Neural cell (in vitro differentiated cells): ENCODE data around the gene COX7A2. TPM values are rescaled to one million over a fixed set of nuclear protein-coding genes. Genes with fewer than 3 reads are reported as not detected.

Source experiments
- H2AFZ ChIP-seq: fragments of 200-600, 300-800 bp; sonication (generic), shearing (Covaris generic); 2 replicates; pipeline ENCODE4 v1.6.0; 2014; ENCODE audit warnings: low read depth, mild to moderate bottlenecking, antibody characterized with exemption, low read length, moderate library complexity
- H3F3A ChIP-seq: fragments of 200-600 bp; shearing (Covaris generic); 2 replicates; pipeline ENCODE4 v1.6.1; 2016; ENCODE audit warnings: mild to moderate bottlenecking, moderate library complexity, mixed read lengths, antibody characterized with exemption, low read length; ENCODE audit not compliant: insufficient read depth, poor library complexity, severe bottlenecking
- H3K27ac ChIP-seq: fragments of 200-600, 300-800 bp; sonication (generic), shearing (Covaris generic); 2 replicates; pipeline ENCODE4 v1.5.1; 2014; ENCODE audit warnings: mild to moderate bottlenecking, low read length, moderate library complexity
- H3K27me3 ChIP-seq: fragments of 300-800, 200-600 bp; sonication (generic), shearing (Covaris generic); 2 replicates; pipeline ENCODE4 v1.6.0; 2014; ENCODE audit warnings: mild to moderate bottlenecking, low read depth, low read length, moderate library complexity; ENCODE audit not compliant: insufficient read depth
- H3K36me3 ChIP-seq: fragments of 300-800, 200-600 bp; sonication (generic), shearing (Covaris generic); 2 replicates; pipeline ENCODE4 v1.5.1; 2014; ENCODE audit warnings: mild to moderate bottlenecking, antibody characterized with exemption, low read length, moderate library complexity; ENCODE audit not compliant: insufficient read depth
- H3K4me2 ChIP-seq: fragments of 300-800, 200-600 bp; sonication (generic), shearing (Covaris generic); 2 replicates; pipeline ENCODE4 v1.6.0; 2014; ENCODE audit warnings: mild to moderate bottlenecking, low read length
- H3K4me3 ChIP-seq: fragments of 300-800, 200-600 bp; sonication (generic), shearing (Covaris generic); 2 replicates; pipeline ENCODE4 v1.5.1; 2014; ENCODE audit warnings: mild to moderate bottlenecking, low read length, moderate library complexity
- H3K79me2 ChIP-seq: fragments of 200-600 bp; shearing (Covaris generic); replicated peaks from 2 replicates; pipeline ENCODE4 v1.6.0; 2014; ENCODE audit warnings: mild to moderate bottlenecking, low read length, moderate library complexity; ENCODE audit not compliant: insufficient read depth
- H3K9ac ChIP-seq: fragments of 300-800, 200-600 bp; sonication (generic), shearing (Covaris generic); 2 replicates; pipeline ENCODE4 v1.6.1; 2016; ENCODE audit warnings: mild to moderate bottlenecking, low read length, mixed read lengths
- H3K9me2 ChIP-seq: fragments of 200-600 bp; shearing (Covaris generic); 2 replicates; pipeline ENCODE4 v1.6.1; 2016; ENCODE audit warnings: mild to moderate bottlenecking, low read length, mixed read lengths; ENCODE audit not compliant: insufficient read depth
- H3K9me3 ChIP-seq: fragments of 200-600, 300-800 bp; sonication (generic), shearing (Covaris generic); 2 replicates; pipeline ENCODE4 v1.6.1; 2016; ENCODE audit warnings: mild to moderate bottlenecking, mixed run types, low read length, moderate library complexity, mixed read lengths
- H4K20me1 ChIP-seq: fragments of 200-600 bp; shearing (Covaris generic); 2 replicates; pipeline ENCODE4 v1.6.1; 2016; ENCODE audit warnings: mild to moderate bottlenecking, mixed run types; ENCODE audit not compliant: insufficient read depth
- CTCF ChIP-seq: fragments of 450-650 bp; IDR thresholded peaks from 2 replicates; pipeline ENCODE4 v1.5.1; 2014; ENCODE audit warnings: antibody characterized with exemption, mild to moderate bottlenecking, moderate library complexity; ENCODE audit not compliant: poor library complexity, severe bottlenecking
- EP300 ChIP-seq: fragments of 450-650 bp; conservative IDR thresholded peaks from 2 replicates; pipeline ENCODE4 v1.6.1; 2014; ENCODE audit warnings: antibody characterized with exemption, mild to moderate bottlenecking, moderate library complexity; ENCODE audit not compliant: poor library complexity, severe bottlenecking
- EZH2 ChIP-seq: fragments of 200-600, 300-800 bp; shearing (Covaris generic), sonication (generic); IDR thresholded peaks from 2 replicates; pipeline ENCODE4 v1.6.1; 2014; ENCODE audit warnings: antibody characterized with exemption, low read length, borderline replicate concordance, mild to moderate bottlenecking; ENCODE audit not compliant: insufficient read depth, poor library complexity, severe bottlenecking
- MXI1 ChIP-seq: fragments of 450-650 bp; conservative IDR thresholded peaks from 2 replicates; pipeline ENCODE4 v1.6.1; 2014; ENCODE audit warnings: antibody characterized with exemption, mild to moderate bottlenecking; ENCODE audit not compliant: poor library complexity, severe bottlenecking
- POLR2AphosphoS5 ChIP-seq: IDR thresholded peaks from 2 replicates; pipeline ENCODE4 v1.6.1; 2012
- RAD21 ChIP-seq: fragments of 450-650 bp; conservative IDR thresholded peaks from 2 replicates; pipeline ENCODE4 v1.6.1; 2014; ENCODE audit warnings: antibody characterized with exemption, mild to moderate bottlenecking, moderate library complexity
- SMC3 ChIP-seq: fragments of 450-650 bp; conservative IDR thresholded peaks from 2 replicates; pipeline ENCODE4 v1.6.1; 2014; ENCODE audit warnings: antibody characterized with exemption, mild to moderate bottlenecking, moderate library complexity; ENCODE audit not compliant: poor library complexity
- TAF1 ChIP-seq: IDR thresholded peaks from 2 replicates; pipeline ENCODE4 v1.6.1; 2012; ENCODE audit warnings: low read depth
- polyA plus RNA-seq: library from polyadenylated mRNA; depleted of rRNA; stranded (reverse); fragments of >200 nt; gene quantifications from 2 replicates; pipeline ENCODE4 v1.2.3, GENCODE V29; 2014
- TF ChIP-seq, protein P1 (sequence below): IDR thresholded peaks from 2 replicates; pipeline ENCODE4 v1.6.1; 2012; ENCODE audit warnings: borderline replicate concordance

The COX7A2 gene
- polyA plus RNA-seq, 1 donor from 2014 or later = 2,909 TPM

GRCh38 chr6:75250552-75250951 is 7.0 kb upstream of the COX7A2 start:
- no peak overlapping the region for H3K4me3 ChIP-seq
- no peaks in the 10 kb centered on the region for H3K27me3 ChIP-seq
- H4K20me1 ChIP-seq = no peaks in the 10 kb centered on the region
- no peaks in the 10 kb centered on the region for H3K36me3 ChIP-seq
- H3K79me2 ChIP-seq = no peaks in the 10 kb centered on the region
- no peak overlapping the region for H2AFZ ChIP-seq
- H3K9me2 ChIP-seq = no peaks in the 10 kb centered on the region
- TF ChIP-seq SMC3 (no peak), CTCF (no peak), EZH2 (no peak), MXI1 (no peak), RAD21 (no peak), POLR2AphosphoS5 (no peak), EP300 (no peak), TAF1 (no peak)
- TF ChIP-seq, protein P1, sequence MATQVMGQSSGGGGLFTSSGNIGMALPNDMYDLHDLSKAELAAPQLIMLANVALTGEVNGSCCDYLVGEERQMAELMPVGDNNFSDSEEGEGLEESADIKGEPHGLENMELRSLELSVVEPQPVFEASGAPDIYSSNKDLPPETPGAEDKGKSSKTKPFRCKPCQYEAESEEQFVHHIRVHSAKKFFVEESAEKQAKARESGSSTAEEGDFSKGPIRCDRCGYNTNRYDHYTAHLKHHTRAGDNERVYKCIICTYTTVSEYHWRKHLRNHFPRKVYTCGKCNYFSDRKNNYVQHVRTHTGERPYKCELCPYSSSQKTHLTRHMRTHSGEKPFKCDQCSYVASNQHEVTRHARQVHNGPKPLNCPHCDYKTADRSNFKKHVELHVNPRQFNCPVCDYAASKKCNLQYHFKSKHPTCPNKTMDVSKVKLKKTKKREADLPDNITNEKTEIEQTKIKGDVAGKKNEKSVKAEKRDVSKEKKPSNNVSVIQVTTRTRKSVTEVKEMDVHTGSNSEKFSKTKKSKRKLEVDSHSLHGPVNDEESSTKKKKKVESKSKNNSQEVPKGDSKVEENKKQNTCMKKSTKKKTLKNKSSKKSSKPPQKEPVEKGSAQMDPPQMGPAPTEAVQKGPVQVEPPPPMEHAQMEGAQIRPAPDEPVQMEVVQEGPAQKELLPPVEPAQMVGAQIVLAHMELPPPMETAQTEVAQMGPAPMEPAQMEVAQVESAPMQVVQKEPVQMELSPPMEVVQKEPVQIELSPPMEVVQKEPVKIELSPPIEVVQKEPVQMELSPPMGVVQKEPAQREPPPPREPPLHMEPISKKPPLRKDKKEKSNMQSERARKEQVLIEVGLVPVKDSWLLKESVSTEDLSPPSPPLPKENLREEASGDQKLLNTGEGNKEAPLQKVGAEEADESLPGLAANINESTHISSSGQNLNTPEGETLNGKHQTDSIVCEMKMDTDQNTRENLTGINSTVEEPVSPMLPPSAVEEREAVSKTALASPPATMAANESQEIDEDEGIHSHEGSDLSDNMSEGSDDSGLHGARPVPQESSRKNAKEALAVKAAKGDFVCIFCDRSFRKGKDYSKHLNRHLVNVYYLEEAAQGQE = no peak
- H3K27ac ChIP-seq = no peak overlapping the region
- H3K9me3 ChIP-seq = no peaks in the 10 kb centered on the region
- no peak overlapping the region for H3K4me2 ChIP-seq
- H3F3A ChIP-seq = no peaks in the 10 kb centered on the region
- H3K9ac ChIP-seq = no peak overlapping the region

DNA sequence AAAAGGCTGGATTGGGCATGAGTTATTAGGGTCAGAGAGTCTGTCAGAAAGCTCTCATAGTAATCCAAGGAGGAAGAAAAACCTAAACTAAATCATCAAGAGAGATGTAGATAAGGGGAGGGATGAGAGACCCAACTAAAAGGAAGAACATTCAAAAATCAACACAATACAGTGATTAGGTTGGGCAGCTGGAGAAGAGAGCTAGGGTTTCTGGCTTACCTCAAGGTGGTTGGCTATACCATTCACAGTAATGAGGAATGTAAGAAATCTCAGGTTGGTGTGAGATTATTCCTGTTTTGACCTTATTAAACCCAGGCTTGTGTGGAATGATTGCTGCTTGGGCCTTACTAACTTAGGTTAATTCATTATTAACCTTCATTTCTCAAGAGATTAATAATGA is 6.2 kb upstream of the COX7A2 start:
- H4K20me1 ChIP-seq = no peaks in the 10 kb centered on the region
- no peak overlapping the region for H2AFZ ChIP-seq
- no peaks in the 10 kb centered on the region for H3K36me3 ChIP-seq
- no peak overlapping the region for H3K4me2 ChIP-seq
- H3K9me2 ChIP-seq = no peaks in the 10 kb centered on the region
- no peaks in the 10 kb centered on the region for H3K79me2 ChIP-seq
- no peak overlapping the region for H3K27ac ChIP-seq
- no peaks in the 10 kb centered on the region for H3F3A ChIP-seq
- H3K4me3 ChIP-seq = no peak overlapping the region
- no peaks in the 10 kb centered on the region for H3K27me3 ChIP-seq
- no peaks in the 10 kb centered on the region for H3K9me3 ChIP-seq
- no peak overlapping the region for H3K9ac ChIP-seq
- TF ChIP-seq CTCF = no peak
